GM19395 (cell line): ENCODE measurements around the gene ADAM12.
"Not testable (repeated sequence)": the region's sequence is repeated elsewhere in the genome, so short reads cannot be mapped to it uniquely, and the experiment has no call there.

Experiments used
- ATAC-seq: cut with Tn5 transposase; IDR thresholded peaks from one replicate; pipeline ENCODE4 v1.9.1; 2021; ENCODE audit warnings: mild to moderate bottlenecking, moderate library complexity; ENCODE audit not compliant: unreplicated experiment

Gene ADAM12

DNA sequence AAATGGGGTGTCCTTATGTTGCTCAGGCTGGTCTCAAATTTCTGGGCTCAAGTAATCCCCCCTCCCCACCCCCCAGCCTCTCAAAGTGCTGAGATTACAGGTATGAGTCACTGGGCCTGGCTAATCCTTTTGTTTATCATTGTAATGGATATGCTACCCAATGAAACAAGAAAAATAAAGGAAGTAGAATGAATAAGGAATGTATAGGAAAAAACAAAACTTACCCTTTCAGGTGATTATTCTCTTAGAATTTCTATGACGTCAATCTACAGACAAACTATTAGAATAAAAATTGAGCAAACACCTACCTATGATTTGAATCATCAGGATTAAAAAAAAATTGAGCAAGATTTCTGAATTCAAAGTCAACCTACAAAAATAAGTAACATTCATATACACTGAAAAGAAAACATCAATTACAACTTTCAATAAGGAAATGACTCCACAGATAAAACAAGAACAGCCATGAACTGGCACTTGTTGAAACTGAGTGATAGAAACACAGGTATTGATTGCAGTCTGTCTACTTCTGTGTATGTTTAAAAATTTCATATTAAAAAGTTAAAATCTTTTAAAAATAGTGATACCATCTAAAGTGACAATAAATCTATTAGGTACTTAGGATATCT, 12.2 kb downstream of the ADAM12 start:
- ATAC-seq = no peak

DNA sequence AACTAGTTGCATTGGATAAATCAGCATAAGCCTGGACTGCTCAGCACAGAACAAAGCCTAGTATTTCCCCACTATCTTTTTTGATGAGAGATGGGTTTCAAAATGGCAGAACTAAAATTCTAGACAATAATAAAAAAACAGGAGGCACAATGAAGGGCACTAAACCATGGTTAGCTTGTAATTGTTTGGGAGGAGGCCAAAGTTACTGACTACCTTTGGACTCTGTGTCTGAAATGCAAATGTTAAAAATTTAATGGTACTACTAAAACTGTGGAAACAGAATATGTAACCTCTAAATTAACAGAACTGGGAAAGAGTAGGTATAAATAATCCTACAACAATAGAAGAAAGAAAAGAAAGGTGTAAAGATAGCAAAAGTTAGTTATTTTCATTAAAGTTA, 13.0 kb downstream of the ADAM12 start:
- no peak for ATAC-seq

GRCh38 chr10:126374435-126374834, 13.8 kb downstream of the ADAM12 start:
- ATAC-seq = no peak

- ATAC-seq = no peak
These were observed 14.3 kb downstream of the ADAM12 start for GRCh38 chr10:126373972-126374371.

DNA sequence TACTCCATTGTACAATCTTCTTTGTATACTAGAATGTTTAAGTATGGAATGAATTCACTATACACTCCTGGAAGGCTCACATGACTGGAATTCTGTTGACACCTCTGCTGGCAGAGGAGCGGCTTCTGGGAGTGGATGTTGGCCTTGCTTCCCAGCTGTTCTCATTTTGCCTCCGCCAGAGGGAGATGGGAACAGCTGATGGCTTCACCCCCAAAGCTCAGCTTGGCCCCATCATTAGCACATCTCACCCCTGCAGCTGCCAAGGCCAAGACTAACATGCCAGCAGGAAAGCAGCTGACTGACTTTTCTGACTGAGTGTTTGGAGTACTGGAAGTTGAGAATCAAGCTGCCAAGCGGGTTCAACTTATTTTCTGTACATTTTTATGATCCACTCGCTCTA, 15.1 kb downstream of the ADAM12 start:
- no peak for ATAC-seq

- no peak for ATAC-seq
These were observed 15.9 kb downstream of the ADAM12 start for GRCh38 chr10:126372396-126372795.

- no peak for ATAC-seq
These were observed 19.1 kb downstream of the ADAM12 start for GRCh38 chr10:126369125-126369710.

DNA sequence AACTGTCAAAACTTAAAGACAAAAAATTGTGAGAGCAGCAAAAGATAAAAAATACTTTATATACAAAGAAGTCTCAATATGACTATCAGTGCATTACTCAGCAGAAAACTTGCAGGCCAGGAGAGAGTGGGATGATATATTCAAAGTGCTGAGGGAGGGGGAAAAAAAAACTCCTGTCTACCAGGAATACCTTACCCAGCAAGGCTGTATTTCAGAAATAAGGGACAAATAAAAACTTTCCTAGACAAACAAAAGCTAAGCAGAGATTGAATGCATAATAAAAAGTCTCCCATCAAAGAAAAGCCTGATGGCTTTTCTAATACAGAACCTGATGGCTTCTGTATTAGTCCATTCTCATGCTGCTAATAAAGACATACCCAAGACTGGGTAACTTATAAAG, 31.1 kb downstream of the ADAM12 start:
- no peak for ATAC-seq

GRCh38 chr10:126353666-126354065, 34.6 kb downstream of the ADAM12 start:
- ATAC-seq = no peak

- no peak for ATAC-seq
These were observed 35.8 kb downstream of the ADAM12 start for GRCh38 chr10:126352453-126352852.

DNA sequence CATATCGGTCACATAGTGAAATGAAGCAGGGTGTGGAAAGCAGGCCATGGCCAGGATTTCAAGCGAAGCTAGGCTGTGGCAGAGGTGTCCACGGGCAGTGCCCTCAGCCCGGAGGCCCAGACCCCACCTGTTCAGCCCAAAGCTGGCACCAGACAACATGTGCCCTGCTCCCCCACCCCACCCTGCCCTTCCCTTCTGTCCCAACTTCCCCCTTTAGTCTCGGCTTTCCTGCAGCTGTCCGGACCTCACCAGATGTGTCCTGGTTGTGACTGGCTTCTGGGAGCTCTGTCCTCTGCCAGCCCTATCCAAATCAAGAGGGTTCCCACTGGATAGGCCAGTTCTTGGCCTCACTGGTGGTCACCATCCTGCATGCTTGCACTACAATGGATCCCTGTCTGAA, 37.3 kb downstream of the ADAM12 start:
- no peak for ATAC-seq

DNA sequence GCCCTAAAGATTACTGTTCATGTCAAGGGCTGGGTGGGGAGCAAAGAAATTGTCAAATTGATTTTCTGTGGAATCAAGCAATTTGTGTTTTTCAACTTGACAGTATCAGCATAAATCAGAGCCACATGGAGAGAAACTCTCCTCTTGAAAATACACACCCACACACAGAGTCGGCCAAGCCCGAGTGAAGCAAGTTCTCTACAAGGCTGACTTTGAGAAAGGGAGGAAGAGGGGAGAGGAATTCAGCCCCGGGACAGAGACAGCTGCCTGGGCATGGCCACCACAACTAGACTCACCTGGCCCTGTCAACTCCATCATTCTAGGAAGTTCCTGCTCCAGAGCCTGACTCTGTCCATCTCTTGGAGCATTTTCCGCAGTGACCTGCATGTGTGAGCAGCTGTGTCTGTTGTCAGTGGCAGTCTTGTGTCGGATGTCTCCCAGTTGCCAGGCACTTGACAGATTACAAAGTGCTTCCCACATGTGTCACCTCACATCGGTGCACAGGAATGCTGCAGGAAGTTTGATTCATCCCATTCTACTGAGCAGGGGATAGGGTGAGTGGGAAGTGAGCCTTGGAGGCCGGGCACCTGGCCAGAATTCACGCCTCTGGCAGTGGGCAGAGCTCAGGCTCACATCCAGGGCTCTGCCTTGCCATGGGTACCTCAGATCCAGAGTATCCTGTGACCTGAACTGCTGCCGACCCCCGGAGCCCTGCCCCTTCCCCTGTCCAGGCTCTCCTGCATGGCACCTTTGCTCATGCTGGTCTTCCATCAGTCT, 37.9 kb downstream of the ADAM12 start:
- no peak for ATAC-seq

DNA sequence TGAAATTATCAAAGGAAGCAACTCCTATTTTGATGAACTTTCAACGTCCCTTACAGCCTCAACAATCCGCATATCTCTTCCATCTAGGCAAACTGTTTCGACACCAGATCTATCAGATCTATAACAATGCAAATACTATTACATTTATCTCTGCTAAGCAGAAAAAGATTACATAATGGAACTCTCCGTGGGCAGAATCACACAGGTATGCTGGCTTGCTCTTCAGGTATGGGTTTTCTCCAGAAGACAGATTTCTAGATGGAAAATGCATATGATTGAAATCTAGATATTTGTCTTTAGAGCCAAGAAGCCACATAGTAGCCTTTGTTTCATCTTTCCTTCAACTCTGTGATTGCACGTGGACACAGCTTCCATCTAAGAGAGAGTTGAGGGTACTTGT, 38.6 kb downstream of the ADAM12 start:
- no peak for ATAC-seq

- no peak for ATAC-seq
These were observed 39.2 kb downstream of the ADAM12 start for GRCh38 chr10:126349101-126349500.

DNA sequence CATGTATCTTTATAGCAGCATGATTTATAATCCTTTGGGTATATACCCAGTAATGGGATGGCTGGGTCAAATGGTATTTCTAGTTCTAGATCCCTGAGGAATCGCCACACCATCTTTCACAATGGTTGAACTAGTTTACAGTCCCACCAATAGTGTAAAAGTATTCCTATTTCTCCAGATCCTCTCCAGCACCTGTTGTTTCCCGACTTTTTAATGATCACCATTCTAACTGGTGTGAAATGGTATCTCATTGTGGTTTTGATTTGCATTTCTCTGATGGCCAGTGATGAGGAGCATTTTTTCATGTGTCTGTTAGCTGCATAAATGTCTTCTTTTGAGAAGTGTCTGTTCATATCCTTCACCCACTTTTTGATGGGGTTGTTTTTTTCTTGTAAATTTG, 44.8 kb downstream of the ADAM12 start:
- not testable (repeated sequence) for ATAC-seq

DNA sequence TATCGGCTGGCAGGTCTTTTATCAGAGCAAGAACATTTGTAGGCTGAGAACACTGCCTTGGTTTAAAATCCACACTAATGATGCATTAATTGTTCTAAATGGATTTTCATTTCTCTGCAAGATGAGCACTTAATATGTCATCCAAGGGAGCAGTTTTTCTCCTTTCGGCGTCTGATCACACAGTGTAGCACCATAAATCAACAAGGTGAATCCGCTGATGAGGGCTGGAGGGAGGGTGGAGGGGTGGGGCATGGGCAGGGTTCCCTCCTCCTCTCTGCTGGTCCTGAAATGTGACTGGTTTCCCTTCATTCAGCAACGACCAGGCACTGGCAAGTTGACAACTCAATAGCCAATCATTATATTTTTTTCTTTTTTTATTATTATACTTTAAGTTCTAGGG, 45.6 kb downstream of the ADAM12 start:
- ATAC-seq = no peak

DNA sequence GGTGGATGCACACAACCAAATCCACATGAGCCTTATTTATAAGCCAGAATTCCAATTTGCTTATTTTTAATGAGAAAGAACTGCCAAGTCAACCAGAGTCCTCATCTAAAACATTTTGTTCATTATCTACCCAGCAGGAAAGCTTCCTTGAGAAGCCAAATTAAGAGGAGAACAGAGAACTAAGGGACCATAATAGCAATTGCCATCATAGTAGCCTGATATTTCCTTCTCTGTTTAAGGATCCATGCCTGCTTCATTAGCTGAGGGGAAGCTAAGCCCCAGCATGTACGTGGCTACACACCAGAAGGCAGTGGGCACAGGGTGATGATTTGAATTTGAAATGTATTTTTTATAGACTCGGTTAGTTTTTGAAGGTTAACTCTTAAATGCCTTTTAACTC, 46.8 kb downstream of the ADAM12 start:
- no peak for ATAC-seq

DNA sequence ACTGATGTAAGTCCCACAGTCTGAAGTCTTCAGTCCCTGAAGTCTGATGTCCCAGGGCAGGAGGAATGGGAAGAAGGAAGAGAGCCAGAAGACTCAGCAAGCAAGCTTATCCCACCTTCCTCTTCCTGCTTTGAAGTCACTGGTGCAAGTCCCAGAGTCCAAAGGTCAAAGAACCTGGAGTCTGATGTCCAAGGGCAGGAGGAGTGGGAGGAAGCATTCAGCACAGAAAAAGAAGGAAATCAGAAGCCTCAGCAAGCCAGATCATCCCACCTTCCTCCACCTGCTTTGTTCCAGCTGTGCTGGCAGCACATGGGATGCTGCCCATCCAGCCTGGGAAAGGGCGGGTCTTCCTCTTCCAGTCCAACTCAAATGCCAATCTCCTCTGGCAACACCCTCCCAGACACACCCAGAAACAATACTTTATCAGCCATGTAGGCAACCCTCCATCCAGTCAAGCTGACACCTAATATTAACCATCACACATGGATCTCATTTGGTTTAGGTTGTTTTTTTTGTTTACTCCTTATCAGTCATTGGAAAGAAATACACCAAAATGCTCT, 50.9 kb downstream of the ADAM12 start:
- no peak for ATAC-seq

- ATAC-seq = no peak
These were observed 51.5 kb downstream of the ADAM12 start for GRCh38 chr10:126336801-126337200.

GRCh38 chr10:126334272-126334671, 54.0 kb downstream of the ADAM12 start:
- ATAC-seq = no peak

- ATAC-seq = no peak
These were observed 55.7 kb downstream of the ADAM12 start for GRCh38 chr10:126332576-126332975.

DNA sequence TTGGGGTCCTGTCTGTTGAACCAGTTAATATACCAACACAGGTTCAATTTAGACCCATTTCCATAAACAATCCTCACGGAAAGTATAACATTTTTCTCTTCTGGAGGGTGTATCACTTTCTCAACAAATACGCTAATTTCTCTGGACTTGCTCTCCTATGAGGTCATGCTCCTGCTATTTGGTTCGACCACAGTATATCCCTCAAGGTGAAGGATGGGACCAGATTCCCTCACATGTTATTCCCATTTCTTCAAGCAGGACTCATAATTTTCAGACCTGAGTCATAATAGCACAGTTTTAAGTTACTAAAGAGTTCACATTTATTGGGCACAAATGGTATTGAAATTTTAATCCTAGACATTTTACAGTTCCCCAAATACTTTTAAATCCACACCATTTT, 57.2 kb downstream of the ADAM12 start:
- ATAC-seq = no peak
